Endothelial cell of hepatic sinusoid (primary cell): ENCODE measurements around the gene FKBP3.
"Not testable (repeated sequence)": the region's sequence is repeated elsewhere in the genome, so short reads cannot be mapped to it uniquely, and the experiment has no call there.

Experiments used
- in situ Hi-C: cut with HindIII; loops from 2 replicates; pipeline ENCODE4 v1.10.0; 2017; ENCODE audit warnings: low sequenced_read_pairs

The FKBP3 gene

DNA sequence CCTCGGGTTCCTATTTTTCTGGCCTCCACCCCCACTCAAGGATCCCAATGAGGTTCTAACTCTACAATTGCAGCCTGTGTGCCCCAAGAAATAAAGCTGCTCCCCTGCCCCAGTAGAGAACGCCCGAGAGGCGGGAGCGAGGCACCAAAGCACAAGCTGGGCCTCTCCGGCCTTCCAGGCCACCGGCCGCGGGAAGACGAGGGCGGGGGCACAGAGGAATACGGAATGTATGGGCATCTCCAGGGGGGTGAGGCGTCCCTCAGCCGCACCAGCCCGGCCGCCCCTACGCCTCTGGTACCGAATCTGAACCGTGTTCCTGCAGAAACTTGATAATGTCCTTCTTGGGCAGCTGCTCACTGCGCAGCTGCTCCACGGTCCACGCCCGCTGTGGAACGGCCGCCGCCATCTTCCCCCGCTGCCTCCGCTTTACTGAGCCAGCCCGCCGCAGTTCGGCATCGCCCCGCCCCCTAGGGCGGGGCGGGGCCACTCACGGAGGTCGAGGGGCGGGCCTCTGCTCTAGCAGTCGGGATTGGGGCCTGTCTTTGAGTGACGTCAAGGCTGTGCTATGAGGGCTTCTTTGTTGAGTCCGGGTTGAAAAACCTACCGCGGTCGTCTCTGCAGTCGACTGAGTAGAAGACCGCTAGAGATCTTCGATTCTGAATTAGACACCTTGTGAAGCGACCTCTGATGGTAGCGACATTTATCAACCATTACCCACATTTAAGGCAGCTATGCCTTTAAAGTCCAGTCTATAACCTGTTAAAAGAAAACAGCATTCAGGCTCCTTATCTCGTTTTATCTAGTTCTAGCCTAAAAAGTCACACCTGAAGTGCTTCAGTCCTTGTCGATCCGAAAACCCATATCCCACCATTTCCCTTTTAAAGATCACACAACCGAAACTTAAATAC, at the start of gene FKBP3:
Gene FKBP3 (minus strand): TSS at position 431 of the 908 bp plus-strand sequence. CDS start 25 bp downstream, at position 406.
- in situ Hi-C loops = no loop called here

DNA sequence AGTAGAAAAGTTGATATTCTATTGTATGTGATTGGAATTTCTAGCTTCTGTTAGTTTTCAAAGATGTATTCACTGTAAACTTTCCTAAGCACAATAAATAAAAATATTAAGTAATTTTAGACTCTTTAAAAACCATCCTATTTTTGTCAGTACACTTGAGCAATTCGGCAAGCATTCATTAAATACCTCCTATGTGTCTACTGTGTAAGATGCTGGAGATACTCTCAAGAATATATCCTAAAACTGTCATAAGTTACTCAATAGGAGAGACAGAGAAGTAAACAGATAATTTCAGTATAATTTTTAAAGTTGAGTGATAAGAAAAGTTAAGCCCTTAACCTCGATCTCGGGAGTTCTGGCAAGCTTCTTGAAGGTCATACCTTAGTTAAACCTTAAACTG, 47.5 kb upstream of the FKBP3 start:
- in situ Hi-C loops = no loop called here

- in situ Hi-C loops = no loop called here
Observed at GRCh38 chr14:45181329-45181728, 47.0 kb upstream of the FKBP3 start.

DNA sequence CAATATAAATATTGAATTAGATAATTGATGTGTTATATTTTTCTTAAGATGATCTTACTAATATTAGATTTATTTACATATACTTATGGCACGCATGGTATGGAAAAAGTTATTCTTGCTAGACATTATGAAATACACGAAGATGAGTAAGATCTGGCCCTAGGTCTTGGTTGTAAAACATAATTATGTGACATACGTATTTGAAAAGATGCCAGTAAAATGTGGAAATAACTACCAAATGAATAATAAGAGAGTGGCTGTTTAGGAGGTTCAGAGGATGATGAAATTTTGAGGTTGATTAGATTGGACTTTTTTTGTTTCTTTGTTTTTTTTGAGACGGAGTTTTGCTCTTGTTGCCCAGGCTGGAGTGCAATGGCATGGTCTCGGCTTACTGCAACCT, 42.8 kb upstream of the FKBP3 start:
- in situ Hi-C loops = no loop called here

GRCh38 chr14:45169906-45170305, 35.6 kb upstream of the FKBP3 start:
- in situ Hi-C loops = no loop called here

- in situ Hi-C loops = no loop called here
Observed at GRCh38 chr14:45156067-45156466, 21.8 kb upstream of the FKBP3 start.

DNA sequence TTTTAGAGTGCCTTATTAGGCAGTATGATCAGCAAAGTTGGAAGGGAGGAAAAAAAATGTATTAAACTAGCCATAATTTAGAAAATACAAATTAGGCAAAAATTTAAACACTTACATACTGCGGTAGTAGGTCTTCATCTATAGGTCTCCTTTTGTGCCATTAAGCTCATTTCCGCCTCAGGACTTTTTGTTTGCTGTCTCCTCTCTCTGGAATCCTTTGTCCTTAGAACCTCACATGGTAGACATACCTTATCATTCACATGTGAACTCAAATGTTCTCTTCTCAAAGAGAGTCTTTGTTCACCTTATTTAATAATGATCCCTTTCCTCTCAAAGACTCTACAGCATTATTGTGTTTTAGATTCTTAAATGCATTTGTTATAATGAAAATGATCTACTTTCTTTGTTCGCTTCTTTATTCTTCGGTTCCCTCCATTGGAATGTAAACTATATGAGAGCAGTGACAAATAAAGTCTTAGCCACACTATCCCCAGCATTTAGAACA, 16.2 kb upstream of the FKBP3 start:
- in situ Hi-C loops = no loop called here

GRCh38 chr14:45149602-45150001, 15.3 kb upstream of the FKBP3 start:
- in situ Hi-C loops = no loop called here

- in situ Hi-C loops = no loop called here
Observed at GRCh38 chr14:45145214-45145613, 10.9 kb upstream of the FKBP3 start.

- in situ Hi-C loops = no loop called here
Observed at GRCh38 chr14:45144658-45145057, 10.4 kb upstream of the FKBP3 start.

GRCh38 chr14:45142083-45142482, 7.8 kb upstream of the FKBP3 start:
- in situ Hi-C loops = not testable (repeated sequence)

GRCh38 chr14:45140661-45141187, 6.4 kb upstream of the FKBP3 start:
- in situ Hi-C loops = no loop called here

- in situ Hi-C loops = no loop called here
Observed at GRCh38 chr14:45136399-45136798, 2.1 kb upstream of the FKBP3 start.

- in situ Hi-C loops = no loop called here
Observed at GRCh38 chr14:45135659-45136395, 1.5 kb upstream of the FKBP3 start, which contains the start of gene FANCM. FANCM (plus strand) TSS chr14:45135930; CDS start chr14:45136032, 102 bp downstream.

GRCh38 chr14:45135156-45135555, 875 bp upstream of the FKBP3 start:
- in situ Hi-C loops = no loop called here

DNA sequence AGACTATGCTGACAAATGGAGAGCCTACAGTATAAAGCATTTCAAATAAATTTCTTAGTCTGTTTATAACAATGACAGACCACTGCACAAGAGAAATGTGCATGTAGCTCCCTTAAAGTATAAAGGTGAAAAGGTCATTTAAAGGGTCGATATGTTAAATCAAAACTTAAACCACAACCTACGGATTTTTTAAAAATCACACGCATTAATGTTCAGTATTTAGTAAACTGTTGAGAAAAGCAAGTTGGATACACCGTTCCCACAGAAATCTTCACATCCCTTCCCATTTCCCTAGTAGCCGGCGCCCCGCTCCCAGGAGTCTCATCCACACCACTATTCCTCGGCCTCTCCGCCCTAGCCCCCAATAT, 614 bp downstream of the FKBP3 start:
- in situ Hi-C loops = no loop called here

DNA sequence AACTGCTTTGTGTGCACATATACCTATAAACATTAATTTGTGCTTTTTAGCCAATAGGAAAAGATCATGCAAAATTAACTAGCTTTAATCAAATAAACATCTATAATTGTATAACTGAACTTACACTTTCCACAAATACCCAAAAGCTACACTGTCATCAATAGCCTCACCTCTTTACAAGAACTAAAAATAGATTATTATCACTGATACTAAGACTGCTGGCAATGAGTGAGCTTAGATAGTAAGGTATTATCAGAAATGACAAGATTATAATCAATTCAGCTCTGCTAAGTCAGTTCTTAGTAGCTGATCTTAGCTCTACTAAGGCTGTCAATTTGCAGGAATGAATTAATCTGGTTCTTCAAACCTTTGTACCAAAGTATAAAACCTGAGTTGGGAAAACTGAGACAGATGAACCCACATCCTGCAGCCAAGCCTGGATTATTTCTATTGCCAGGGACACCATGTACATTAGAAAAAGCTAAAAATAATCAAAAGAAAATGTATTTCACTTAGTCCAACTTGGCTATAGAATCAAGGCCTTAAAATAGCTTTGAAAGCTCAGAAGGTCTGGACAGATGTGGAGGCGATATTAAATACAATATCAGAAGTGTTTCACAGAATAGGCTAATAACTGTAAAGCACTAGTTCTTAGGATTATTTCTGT, 5.2 kb downstream of the FKBP3 start:
- in situ Hi-C loops = no loop called here

DNA sequence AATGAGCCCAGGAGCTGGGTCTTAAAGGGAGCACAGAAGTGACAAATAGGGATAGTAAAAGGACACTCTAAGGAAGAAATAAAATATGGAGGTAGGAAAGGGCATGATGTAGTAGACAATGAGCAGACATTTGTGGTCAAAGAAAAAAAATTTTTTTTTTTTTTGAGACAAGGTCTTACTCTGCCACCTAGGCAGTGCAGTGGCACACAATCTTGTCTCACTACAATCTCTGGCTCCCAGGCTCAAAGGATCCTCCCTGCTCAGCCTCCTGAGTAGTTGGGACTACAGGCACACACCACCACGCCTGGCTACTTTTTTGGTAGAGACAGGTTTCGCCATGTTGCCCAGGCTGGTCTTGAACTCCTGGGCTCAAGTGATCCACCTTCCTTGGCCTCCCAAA, 8.5 kb downstream of the FKBP3 start:
- in situ Hi-C loops = no loop called here

GRCh38 chr14:45123271-45123670, 11.0 kb downstream of the FKBP3 start:
- in situ Hi-C loops = no loop called here

- in situ Hi-C loops = no loop called here
Observed at GRCh38 chr14:45120096-45120495, 14.2 kb downstream of the FKBP3 start.

- in situ Hi-C loops = no loop called here
Observed at GRCh38 chr14:45118594-45118993, 15.7 kb downstream of the FKBP3 start.
